ENCODE results near the gene METTL6.
"Not testable (repeated sequence)": the region's sequence is repeated elsewhere in the genome, so short reads cannot be mapped to it uniquely, and the experiment has no call there.

The METTL6 gene, protein sequence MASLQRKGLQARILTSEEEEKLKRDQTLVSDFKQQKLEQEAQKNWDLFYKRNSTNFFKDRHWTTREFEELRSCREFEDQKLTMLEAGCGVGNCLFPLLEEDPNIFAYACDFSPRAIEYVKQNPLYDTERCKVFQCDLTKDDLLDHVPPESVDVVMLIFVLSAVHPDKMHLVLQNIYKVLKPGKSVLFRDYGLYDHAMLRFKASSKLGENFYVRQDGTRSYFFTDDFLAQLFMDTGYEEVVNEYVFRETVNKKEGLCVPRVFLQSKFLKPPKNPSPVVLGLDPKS
- total RNA-seq: 14.9 to 30.4 (median 21.9) reads per million in 4 experiments

DNA sequence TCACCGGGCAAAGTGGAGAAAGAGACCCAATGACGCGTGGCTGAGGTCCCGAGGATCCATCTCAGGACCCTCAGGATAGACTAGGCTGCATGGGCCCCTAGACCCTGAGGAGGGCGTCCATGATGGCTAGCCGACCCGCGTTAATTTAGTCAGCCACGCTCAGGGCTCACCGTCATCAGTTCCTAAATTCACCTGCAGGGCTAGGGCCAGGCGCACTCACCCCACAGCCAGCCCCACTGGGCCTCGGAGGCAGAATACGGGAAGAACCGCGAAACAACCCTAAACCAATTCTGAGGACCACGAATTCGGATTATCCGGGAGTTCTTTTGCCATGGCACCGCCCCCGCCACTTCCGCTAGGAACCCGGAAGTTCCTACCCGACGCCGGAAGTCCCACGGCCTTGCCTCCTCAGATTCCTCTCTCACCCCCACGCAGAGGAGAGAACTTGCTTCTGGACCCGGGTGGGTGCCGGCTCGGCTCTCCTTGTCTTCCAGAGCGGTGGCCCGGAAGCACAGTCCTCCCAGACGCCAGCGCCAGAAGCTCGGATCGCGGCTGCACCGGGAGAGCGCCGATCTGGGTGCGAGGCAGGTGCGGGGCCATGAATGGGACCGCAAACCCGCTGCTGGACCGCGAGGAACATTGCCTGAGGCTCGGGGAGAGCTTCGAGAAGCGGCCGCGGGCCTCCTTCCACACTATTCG, at the start of gene METTL6, which contains the start of gene EAF1:
METTL6 (minus strand) TSS at position 363 of the 699 bp plus-strand sequence. CDS start 1,033 bp downstream, outside the sequence.
EAF1 (plus strand) TSS at position 417 of the 699 bp plus-strand sequence; CDS start at position 599, 182 bp downstream.
- peak; percentile 74 for DNase-seq

GRCh38 chr3:15476378-15476777, 49.0 kb upstream of the METTL6 start:
- DNase-seq: no peak

- no peak for DNase-seq
These were observed 47.8 kb upstream of the METTL6 start for GRCh38 chr3:15475161-15475560.

- DNase-seq: no peak
These were observed 44.5 kb upstream of the METTL6 start for GRCh38 chr3:15471861-15472260.

DNA sequence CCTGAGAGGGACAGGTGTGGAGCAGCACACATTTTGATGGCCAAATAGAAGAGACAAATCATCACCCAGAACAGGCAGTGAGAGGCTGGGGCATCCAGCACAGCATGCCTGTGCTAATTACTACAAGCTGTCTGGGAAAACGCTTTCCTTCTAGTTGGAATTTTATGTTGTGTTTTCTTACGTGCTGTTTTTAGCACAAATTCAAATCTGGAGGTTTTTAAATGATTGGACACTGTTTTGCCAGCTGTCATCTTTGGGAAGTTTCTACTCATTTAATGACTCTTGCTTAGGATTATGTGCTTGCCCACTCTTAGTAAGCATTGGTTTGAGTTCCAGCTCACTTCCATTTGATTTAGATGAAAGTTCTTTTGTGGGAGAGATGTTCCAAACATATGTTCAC, 43.5 kb upstream of the METTL6 start:
- no peak for DNase-seq

DNA sequence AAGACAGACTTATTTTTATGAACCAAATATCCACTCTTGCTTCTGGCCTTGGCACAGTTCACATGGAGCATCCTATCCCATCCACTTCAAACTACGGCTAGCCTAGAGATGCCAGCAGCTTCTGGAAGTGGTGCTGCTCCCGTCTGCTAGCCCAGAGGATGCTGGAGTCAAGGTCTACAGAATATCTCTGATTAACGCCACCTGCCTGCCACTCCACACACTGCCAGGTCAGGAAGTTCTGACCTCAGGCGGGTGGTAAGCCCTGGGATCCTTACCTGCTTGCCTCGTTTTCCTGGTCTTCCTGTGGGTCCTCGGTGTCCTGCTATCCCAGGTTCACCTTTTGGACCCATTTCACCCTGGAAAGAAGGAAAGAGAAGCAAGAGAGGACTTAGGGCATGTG, 42.9 kb upstream of the METTL6 start:
- no peak for DNase-seq

DNA sequence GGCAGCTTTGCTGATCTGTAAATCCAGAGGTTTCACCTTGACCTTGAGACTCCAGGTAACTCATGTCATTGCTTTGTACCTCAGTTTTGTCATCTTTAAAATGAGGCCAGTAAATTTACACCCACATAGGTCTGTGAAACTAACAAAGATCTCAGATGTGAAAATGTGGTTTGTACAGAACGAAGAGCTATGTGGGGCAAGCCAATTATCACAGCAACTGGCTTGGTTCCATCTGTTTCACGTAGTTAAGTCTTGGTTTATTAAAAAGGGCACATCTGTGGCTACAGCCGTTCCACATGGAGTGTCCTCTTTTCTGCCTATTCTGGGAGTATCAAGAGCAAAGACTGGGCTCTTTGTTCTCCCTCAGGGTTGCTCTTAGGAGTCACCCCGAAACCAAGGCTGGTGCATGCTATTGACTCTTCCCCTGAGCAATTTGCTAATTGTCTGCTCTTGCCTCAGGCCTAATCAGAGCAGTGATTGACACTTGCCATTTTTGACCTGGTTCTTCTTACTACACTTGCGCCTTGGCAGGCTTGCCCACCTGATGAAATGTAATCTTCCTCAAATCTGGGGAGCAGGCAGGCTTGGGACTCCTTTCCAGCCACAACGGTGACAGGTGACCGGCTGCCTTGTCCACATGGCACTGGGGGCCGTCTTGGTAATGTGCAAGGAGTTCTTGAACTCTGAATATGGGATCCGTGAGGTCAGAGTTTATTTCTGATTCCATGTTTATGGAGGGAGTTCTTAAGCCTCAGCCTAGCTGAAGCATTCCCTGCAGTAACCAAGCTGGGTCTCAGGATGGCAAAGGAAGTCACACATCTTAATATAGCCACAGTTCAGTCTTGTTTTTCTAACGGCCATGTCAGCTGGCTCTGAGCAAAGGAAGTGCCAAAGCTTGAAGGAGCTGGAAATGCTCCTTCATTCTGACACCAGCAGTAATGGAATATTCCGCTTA, 40.2 kb upstream of the METTL6 start:
- DNase-seq: no peak

DNA sequence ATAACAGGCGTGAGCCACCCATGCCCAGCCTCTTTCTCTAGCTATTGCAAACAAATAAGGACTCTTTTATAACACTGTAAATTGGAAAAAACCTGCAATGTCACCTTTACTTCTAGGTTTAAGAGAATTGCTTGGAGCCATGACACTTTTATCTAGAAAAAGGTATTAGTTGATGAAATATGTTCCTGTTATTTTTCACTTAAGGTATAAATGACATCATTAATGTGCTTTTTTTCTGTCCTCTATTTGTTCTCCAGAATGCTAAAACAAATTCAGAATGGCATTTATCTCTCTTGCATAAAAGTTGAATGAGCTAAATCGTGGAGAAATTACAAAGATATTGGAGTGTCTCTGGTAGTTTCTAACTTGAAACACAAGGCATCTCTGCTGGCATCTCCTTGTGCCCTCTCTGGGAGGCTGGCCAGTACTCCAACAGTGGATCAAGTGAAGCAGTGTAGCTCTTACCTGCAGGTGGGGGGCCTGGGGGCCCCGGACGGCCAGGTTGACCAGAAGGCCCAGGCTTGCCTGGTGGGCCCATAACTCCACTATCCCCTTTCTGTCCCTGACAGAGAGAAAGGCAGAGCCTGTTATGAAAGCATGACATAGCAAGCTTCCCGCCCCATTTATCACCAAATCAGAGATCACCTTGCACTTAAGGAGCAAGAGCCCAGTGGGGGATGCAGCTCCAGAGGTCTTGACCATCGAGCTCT, 38.7 kb upstream of the METTL6 start:
- DNase-seq: no peak

DNA sequence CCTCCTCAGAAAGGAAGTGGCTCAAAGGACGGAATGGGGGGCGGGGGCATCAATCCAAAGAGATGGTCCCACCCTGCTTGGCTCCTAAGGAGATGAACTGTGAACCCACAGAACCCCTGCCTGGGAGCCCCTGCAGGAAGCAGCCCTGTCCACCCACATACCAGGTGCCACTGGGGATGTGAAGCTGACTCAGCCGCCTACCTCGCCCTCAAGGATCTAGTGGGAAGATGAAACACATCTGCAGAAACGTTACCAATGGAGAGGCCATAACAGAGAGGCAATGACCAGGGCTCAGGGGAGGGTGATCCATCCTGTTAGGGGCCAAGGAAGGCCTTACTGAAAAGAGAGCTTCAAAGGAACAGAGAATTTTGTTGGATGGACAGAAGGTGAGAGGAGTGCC, 35.1 kb upstream of the METTL6 start:
- no peak for DNase-seq

- no peak for DNase-seq
These were observed 33.7 kb upstream of the METTL6 start for GRCh38 chr3:15460891-15461531.

DNA sequence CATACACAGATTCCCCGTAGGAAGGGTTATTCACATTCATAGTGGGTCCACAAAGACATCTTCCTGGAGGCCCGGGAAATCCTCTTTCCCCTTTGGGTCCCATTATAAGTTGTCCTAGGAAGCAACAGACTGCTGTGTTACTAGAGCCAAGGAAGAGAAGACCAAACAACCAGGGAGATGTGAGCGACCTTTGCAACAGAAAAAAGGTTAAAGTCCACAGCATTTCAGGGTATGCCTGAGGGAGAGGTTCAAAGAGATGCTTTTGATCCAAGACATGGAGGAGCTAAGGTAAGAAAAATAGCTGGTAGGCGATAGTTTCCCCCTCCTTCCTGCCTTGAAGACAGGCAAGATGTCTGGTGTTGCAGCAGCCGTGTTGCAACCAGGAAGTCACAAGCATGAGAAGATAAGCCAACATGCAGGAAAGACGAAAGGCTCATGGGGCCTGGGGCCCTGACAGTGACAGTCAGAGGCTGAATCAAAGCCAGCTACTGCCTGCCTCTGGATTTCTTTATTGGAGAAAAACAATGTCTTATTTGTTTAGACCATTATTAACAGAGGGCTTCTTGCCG, 31.0 kb upstream of the METTL6 start:
- DNase-seq: no peak

- not testable (repeated sequence) for DNase-seq
These were observed 29.6 kb upstream of the METTL6 start for GRCh38 chr3:15456915-15457314.

DNA sequence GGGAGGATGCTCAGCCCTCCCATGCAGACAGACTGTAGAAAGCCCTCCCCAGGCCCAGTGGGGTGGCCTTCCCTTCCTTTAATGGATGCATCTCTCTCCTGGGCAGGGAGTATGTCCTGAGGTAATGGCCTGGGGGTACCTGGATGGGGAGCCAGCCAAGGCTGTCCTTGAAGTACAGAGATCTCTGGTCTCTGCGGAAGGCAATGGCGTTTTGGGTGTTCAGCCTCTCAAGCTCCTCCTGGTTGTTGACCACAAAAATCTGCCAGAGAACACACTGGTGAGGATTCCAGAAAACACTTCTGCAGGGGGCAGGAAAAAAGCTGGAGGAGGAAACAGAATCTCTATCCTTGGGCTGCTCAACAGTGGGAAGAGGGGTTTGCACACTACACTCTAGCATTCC, 29.0 kb upstream of the METTL6 start:
- no peak for DNase-seq

- DNase-seq: no peak
These were observed 28.4 kb upstream of the METTL6 start for GRCh38 chr3:15455756-15456155.

- no peak for DNase-seq
These were observed 27.6 kb upstream of the METTL6 start for GRCh38 chr3:15454965-15455364.

DNA sequence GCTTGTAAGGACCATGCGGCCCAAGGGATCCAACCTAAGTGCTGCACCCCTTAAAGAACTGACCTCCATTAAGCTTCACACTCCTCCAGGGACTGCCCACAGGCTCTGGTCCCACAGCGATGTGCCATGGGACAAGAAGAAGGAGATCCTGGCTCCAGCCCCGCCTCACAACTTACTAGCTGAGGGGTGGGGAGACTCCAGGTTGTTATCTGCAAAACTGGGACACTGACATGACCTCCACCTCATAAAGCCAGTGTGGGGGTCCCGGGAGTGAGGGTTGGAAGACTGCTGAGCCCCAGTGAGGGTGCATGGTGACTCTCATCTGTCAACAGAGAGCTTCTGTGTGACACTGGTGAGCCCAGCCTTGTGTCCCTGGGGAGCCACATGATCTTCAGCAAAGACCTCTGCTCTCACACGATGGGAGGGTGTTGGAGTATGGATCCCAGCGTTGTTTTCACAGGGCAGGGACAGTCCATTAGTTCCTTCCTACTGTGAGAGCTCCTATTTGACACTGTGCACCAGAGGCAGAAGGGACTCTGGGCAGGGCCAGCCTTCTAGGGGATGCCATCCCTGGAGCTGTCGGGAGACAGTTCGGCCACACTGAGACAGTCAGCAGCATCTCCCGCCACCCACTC, 26.8 kb upstream of the METTL6 start:
- DNase-seq: no peak

DNA sequence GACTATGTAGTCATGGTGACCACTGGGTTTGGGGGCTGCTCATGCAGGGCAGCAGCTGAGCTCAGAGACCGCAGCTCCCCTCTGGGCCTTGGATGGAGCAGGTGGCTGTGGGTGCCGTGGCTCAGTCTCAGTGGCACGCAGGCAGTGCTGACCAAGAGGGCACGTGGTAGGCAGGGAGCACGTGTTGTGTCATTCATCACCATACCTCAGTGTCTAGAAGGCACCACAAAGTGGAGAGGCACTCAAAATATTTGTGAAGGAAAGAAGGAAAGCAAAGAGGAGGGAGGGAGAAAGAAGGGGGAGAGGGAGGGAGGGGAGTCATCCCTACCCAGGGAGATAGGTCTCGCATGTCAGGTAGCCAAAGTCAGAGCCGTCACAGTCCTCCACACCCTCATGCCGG, 26.2 kb upstream of the METTL6 start:
- DNase-seq: no peak

DNA sequence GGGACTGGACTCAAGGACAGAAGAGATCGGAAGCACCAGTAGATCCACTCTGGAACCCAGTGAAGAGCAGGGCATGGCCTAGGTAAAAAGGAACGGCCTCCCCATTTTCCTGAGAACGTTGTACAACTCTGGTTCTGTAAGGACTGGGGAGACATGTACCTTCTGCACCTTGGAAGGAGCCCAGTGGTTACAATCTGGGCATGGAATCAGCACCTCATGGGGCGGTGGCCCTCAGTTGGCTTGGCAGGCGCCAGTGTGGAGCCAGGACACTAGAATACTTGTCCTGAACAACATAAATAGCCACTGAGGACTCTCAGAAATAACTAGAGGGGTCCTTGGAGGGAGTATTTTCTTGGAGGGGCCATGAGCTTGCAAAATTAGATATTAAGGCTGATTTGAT, 25.6 kb upstream of the METTL6 start:
- DNase-seq: no peak

GRCh38 chr3:15452156-15452555, 24.8 kb upstream of the METTL6 start:
- DNase-seq: no peak

DNA sequence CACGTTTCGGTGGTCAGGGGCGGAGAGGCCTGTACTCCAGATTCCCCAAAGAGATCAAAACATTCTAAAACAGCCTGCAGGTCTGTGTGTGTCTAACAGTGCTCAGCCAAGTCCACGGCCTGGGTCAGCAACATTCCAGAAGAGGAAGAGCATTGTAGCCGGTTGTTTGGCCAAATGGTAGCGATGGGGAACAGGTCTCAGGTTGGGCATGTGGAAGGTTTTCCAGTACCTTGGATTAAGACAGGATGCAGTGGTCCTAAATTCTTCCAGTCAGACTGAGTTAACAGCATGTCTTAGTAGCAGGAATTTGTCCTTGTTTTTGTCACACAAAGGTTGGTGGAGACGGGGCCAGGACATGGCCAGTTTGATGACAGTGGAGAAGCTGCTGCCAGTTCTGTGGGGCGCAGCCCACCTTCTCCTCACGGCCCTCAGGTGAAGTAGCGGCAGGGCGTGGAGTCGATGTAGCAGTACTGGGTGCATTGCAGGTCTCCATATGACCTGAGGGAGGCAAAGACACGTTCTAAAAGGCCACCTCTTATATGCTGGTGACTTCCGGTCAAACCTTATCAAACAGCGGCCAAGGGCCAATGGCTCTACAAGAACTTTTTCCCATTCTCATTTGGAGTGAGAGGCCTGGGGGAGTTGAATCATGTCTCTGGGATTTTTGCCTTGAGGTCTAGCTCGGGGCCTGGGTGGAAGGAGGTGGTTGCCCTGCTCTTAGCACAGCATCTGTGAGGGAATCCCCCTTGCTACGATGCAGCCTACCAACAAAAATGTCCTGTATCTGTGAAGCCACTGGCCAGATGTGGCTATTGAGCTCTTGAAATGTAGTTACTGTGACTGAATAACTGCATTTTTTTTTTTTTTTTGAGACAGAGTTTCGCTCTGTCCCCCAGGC, 24.1 kb upstream of the METTL6 start:
- DNase-seq: no peak

Data from effector CD8-positive, alpha-beta T cell (primary cell).